HG03439 (cell line): ENCODE data around the gene TEAD1.

Experiments
- ATAC-seq: cut with Tn5 transposase; IDR thresholded peaks from one replicate; pipeline ENCODE4 v1.9.1; 2021; ENCODE audit warnings: mild to moderate bottlenecking, moderate library complexity; ENCODE audit not compliant: unreplicated experiment

Gene TEAD1

GRCh38 chr11:12664385-12664784, 9.8 kb upstream of the TEAD1 start:
- no peak for ATAC-seq

- ATAC-seq, result no peak
Measured at GRCh38 chr11:12666915-12667314, 7.3 kb upstream of the TEAD1 start.

DNA sequence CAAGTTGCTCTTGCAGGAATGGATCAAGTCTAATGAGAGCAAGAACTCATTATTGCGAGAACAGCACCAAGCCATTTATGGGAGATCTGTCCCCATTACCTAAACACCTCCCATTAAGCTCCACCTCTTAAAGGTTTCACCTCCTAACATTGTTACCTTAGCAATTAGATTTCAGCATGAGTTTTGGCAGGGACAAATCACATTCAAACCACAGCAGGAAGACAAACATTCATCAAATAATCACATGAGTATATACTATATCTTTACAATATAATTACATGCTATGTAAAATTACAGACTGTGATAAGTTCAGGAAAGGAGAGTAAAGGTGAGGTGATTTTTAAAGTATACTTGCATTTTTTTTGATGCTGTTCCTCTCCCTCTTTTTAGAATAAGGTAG, 6.6 kb upstream of the TEAD1 start:
- ATAC-seq, result no peak

GRCh38 chr11:12668166-12668565, 6.1 kb upstream of the TEAD1 start:
- ATAC-seq, result no peak

DNA sequence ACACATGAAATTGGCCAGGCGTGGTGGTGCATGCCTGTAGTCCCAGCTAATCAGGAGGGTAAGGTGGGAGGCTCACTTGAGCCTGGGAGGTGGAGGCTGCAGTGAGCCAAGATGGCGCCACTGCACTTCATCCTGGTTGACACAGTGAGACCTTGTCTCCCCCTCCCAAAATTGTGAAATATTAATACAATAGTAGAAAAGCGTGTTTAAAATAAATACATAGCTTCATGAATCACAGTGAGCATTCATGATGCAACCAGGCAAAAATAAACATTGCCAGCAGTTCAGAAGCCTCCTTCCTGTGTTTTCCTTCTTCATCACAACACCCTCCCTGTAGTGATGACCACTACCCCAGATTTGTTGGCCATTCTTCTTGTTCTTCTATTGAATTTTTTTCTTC, 4.3 kb upstream of the TEAD1 start:
- ATAC-seq, result no peak

GRCh38 chr11:12671370-12671769, 2.9 kb upstream of the TEAD1 start:
- no peak for ATAC-seq

DNA sequence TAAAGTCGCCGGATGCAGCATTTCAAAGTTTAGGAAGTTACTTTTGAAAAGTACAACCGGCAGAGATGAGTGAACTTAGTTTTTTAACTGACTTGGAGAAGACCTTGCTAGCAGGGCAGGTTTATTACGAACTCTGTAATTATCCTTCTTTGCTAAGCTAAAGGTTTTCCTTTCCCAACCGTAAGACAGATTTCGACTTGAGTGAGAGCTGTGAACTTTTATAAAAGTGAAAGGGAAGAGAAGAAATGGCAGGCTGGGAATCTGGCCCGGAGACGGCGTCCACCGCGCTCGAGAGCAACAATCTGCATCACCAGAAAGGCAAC, 659 bp upstream of the TEAD1 start:
- no peak for ATAC-seq

DNA sequence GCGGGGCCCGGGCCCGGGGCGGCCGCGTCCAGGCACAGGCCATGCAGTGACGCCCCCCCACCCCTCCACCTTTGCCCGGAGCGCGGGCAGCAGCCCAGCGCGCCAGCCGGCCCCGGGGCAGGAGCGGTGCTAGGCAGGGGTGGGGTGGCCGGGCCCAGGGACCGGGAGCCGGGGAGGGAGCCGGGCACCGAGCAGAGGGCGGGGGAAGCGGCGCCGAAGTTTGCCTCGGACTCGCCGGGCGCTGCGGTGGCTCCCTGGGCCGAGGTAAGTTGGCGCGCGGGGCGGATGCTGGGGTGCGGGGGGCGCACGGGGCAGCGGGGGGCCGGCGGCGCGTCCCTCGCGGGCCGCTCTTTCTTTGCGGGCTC, 332 bp downstream of the TEAD1 start:
- ATAC-seq, result peak; percentile 33

DNA sequence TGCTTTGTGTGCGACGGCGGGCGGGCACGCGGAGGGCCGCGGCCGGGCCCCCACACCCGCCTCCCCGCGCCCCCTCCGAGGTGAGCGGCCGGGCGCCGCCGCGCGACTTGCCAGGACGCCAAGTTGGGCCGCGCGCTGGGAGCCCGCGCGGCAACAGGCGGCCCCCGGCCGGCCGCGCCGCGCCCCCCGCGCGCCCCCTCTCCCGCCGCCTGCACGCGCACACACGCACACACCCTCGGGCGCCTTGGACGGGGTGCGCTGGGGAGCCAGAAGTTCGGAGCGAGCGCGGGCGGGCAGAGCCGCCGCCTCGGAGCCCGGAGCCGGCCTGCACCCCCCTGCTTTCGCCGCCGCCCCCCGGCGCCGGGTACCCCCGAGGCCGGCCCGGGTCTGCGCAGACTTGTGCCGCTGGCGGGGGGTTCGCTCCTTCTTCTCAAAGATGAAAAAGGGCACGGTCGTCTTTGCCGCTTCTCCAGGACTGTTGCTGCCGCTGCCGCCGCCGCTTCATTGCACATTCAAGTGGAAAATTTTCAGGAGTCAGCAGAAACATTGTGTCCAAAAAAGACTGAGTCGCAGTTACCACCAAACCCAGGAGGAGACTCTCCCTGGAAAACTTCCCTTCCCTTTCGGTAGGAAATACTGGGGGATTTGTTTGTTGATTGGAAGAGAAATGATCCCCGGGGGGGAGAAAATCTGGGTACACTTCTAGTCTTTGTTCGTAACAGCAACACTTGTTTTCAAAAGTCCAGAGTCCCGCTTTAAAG, 895 bp downstream of the TEAD1 start:
- ATAC-seq, result no peak

DNA sequence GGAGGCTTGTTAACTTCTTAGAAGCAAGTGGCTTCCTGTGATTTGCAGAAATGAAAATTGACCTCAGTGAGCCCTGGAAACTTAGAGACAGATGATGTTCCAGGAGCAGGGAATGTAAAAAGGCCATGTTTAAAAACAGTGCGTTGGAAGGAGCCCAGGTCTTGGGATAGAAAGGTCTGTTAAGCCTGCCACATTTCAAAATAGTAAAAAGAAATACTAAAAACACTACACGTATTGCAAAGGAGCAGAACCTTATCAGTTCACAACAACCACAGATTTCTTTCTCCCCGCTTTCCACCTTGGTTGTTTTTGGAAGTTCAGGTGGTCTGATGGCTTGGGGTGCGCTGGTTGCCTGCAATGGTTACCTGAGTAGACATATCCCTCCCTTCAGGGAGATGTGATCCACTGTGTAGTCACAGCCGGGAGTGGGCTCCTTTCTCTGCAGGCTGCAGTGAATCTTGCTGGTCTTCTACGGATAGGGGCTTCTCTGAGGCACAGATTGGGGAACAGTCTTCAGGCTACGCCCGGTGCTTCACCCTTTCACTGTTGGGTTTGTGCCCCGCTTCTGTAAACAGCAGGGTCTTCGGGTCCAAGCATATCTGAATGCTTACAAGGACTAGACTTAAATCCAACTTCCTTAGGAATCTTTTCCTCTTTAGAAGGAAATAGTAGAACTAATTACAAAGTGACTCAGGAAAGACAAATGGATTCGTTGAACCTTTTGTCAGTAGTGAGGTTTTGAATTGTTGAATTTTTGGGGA, 1.9 kb downstream of the TEAD1 start:
- no peak for ATAC-seq

- no peak for ATAC-seq
Measured at GRCh38 chr11:12677131-12677530, 2.9 kb downstream of the TEAD1 start.

DNA sequence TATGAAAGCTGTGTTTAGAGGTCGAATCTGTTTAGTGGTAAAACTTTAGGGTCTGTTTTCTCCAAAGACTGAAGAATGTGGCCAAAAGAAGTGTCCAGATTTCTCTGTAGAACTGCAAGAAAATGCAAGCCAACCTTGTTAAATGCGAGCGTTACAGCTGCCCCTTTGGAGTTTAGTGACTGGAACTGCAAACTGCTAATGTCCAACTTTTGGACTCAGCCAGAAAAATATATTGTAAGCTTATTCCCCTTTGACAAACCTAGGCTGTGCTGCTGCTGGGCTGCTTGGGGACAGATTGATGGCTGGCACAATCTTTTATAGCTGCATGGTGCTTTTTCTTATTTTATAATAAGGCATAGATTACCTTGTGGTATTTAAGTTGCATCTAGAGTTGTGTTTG, 3.9 kb downstream of the TEAD1 start:
- ATAC-seq, result no peak

DNA sequence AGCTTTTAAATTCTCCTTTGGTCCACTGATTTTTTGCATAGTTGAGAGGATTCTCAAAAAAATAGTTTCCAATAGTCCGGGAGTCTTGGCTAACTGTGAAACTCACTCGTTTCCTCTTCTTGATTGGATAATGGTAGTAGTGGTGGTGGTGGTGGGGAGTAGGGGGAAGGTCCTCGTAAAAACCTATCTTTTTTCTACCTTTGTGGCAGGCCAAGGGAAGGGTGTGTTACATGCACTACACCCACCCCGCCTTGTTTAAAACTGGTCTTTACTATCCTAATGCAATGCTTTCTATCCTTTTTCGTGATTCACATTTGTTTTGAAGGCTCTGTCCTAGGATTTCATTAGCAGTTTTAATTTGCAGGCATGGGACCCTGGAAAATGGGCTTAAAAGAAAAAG, 4.8 kb downstream of the TEAD1 start:
- ATAC-seq, result no peak

DNA sequence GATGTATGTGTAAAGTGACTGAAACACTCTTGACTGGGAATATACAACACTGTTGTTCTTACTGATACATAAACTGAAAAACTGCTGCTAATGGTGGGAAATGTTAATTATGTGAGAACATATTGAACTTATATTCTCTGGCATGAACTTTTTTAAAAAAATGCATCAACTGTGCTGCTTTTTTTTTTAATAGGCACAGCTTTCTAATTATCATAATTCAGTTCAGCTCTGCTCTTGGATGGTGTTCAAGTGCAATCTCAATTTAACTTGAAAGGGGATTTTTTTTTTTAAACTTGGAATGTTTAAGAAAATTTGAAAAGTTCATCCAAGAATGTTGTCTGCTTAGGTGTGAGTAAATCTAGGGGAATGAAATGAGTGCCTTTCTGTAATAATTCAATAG, 5.2 kb downstream of the TEAD1 start:
- ATAC-seq, result no peak

DNA sequence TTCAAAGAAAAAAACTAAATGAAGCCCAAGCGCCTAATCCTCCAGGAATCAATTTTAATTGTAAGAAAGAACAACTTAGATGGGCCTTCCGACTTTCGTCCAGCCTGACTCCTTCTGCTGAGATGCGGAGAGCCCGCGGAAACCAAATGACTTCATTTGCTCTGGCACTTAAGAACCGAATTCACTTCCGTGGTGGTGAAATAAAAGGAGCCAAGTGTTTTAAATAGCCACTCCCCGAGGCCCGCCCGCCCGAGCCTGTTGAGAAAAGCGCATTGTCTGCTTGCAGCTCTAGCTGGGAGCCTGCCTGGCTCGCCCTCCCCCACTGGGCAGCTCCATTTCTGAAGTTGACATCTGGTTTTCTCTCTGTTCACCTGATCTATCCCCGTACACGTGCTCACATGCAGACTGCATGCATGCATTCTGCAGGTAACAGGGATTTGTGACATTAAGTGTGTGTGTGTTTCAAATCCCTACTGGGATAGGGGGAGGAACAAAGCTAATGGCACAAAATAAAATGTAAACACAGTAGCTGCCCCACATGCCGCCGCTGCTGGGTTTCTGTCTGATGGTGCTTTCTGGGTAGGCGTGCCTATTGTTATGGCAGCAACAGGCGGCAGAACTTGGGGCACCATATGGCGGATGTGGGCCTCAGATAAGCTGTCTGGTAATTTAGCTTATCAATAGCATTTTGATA, 6.2 kb downstream of the TEAD1 start:
- ATAC-seq, result no peak

DNA sequence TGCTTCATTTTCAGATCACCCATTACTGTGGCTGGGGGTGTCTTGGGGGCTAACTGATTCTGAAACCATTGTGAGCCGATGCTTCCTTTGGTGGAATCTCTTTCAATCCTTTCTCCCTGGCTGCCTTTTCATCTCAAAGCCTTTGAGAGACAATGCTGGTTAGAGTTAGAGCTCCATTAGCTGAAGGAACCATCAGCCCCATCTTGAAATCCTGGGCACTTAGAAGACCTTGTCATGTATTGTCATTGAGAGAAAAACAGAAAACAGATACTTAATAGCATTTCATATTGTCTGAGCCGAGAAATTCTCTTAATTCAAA, 6.7 kb downstream of the TEAD1 start:
- ATAC-seq, result no peak

- no peak for ATAC-seq
Measured at GRCh38 chr11:12681466-12681865, 7.2 kb downstream of the TEAD1 start.

DNA sequence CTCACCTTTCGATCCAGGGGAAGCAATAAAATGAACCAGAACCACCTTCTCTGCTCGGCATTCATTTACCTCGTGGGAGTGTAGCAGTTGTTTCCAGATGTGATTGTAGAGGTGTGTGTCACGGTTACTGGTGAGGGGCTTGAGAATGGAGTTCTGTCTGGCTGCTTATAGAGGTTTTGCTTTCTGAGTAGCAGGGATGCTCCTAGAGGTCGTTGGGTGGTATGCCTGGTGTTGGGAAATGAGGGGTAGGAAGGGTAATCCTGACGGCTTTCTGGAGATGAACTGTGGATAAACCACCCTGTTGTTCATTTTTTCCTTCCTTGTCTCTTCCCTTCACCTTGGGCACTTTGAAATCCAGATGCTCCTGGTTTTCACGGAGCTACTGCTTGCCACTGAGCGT, 8.1 kb downstream of the TEAD1 start:
- no peak for ATAC-seq

DNA sequence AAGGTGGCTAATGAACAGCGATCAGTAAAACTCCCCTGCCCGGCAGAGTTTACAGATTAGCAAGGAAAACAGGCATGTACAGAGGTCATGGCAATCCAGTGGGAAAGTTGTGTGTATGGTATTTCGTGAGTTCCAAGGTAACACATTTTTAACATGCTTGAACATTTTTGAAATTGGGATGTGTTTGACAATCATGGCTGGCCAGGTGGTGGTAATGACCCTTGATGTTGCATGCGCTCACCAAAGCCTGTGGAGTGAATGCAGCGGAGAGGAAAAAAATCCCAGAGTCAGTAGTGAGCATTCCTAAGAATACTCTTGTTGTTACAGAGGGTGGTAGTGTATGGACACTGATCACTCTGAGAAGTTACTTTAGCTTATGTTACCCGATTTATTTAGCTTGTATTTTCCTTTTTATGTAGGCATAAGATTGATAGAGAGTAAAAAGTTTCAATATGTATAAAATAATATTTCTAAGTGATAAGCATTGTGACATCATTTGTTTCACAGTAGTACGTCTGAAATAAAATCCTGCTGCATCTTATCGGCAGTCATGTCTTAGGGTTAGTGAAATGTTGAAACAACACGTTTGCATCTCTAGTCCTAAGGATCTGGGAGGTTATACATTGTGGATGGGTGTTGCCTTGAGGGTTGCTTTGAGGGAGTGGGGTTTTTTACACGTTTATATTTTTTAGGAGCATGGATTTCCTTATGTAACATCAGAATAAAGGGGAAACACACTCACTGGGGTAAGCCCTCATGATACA, 8.7 kb downstream of the TEAD1 start:
- ATAC-seq, result no peak

DNA sequence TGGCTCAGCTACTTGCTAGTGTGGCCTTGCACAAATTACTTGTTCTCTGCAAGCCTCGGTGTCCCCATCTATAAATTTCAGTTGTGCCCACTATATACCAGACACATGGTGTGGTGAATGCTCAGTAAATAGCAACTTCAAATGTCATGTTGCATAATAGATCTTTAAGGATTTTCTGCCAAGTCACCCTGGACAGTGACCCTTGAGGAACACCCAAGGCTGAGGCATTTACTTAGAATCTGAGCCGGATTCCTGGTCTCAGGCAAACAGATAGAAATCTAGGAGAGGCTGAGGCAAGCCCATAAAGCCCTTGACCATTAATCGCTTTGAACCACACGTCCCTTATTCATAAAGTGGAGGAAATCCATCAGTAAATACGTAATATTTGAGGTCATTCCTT, 9.7 kb downstream of the TEAD1 start:
- ATAC-seq, result no peak

DNA sequence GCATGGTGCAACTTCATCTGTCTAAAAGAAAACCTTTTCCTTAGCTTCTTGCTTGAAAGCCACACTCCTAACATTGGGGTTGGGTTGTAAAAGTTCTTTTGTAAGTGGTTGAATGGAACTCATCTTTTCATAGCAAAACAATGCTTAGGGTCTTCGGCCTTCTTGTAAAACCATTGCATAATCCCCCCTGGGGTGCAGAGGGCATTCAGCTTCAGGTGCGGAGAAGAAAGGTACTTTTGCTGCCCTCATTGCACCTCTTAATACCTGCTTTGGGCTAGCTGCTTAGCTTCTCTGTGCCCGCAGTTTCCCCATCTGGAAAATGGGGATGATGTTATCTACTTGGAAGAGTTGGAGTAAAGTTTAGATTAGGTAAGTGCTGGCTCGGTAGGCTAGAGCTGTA, 10.1 kb downstream of the TEAD1 start:
- no peak for ATAC-seq

- no peak for ATAC-seq
Measured at GRCh38 chr11:12684816-12685215, 10.6 kb downstream of the TEAD1 start.
